Measurements from ENCODE around the gene MB.

The MB gene

GRCh38 chr22:35590634-35591295 lies 26.4 kb downstream of the MB start:
- Histone ChIP-seq H3K4me1 (ENCODE audit: control insufficient read depth, insufficient read depth, low read length, poor library complexity, severe bottlenecking) (no peaks in the 10 kb centered on the region), H3K4me3 (ENCODE audit: insufficient read depth, low read depth, low read length, poor library complexity, severe bottlenecking) (no peak overlapping the region), H3K27ac (ENCODE audit: insufficient read depth, low read length, poor library complexity, severe bottlenecking) (no peak overlapping the region), H3K36me3 (ENCODE audit: control insufficient read depth, insufficient read depth, low read length) (no peaks in the 10 kb centered on the region), H3K27me3 (replicated peaks; ENCODE audit: control insufficient read depth, insufficient read depth, low read length, poor library complexity, severe bottlenecking) (no peaks in the 10 kb centered on the region), H3K9me3 (ENCODE audit: control insufficient read depth, low read length) (no peaks in the 10 kb centered on the region)
- no peak for DNase-seq

- Histone ChIP-seq H3K27me3 (replicated peaks; ENCODE audit: control insufficient read depth, insufficient read depth, low read length, poor library complexity, severe bottlenecking) (no peaks in the 10 kb centered on the region), H3K4me1 (ENCODE audit: control insufficient read depth, insufficient read depth, low read length, poor library complexity, severe bottlenecking) (no peaks in the 10 kb centered on the region), H3K4me3 (ENCODE audit: insufficient read depth, low read depth, low read length, poor library complexity, severe bottlenecking) (no peak overlapping the region), H3K9me3 (ENCODE audit: control insufficient read depth, low read length) (no peaks in the 10 kb centered on the region), H3K36me3 (ENCODE audit: control insufficient read depth, insufficient read depth, low read length) (no peaks in the 10 kb centered on the region), H3K27ac (ENCODE audit: insufficient read depth, low read length, poor library complexity, severe bottlenecking) (no peak overlapping the region)
- DNase-seq, result no peak
Observed at GRCh38 chr22:35589756-35590093, 27.4 kb downstream of the MB start.

GRCh38 chr22:35589071-35589755 lies 27.9 kb downstream of the MB start:
- Histone ChIP-seq H3K36me3 (ENCODE audit: control insufficient read depth, insufficient read depth, low read length) (no peaks in the 10 kb centered on the region), H3K4me3 (ENCODE audit: insufficient read depth, low read depth, low read length, poor library complexity, severe bottlenecking) (no peak overlapping the region), H3K9me3 (ENCODE audit: control insufficient read depth, low read length) (no peaks in the 10 kb centered on the region), H3K4me1 (ENCODE audit: control insufficient read depth, insufficient read depth, low read length, poor library complexity, severe bottlenecking) (no peaks in the 10 kb centered on the region), H3K27me3 (replicated peaks; ENCODE audit: control insufficient read depth, insufficient read depth, low read length, poor library complexity, severe bottlenecking) (no peaks in the 10 kb centered on the region), H3K27ac (ENCODE audit: insufficient read depth, low read length, poor library complexity, severe bottlenecking) (no peak overlapping the region)
- no peak for DNase-seq

- Histone ChIP-seq H3K36me3 (ENCODE audit: control insufficient read depth, insufficient read depth, low read length) (no peaks in the 10 kb centered on the region), H3K27ac (ENCODE audit: insufficient read depth, low read length, poor library complexity, severe bottlenecking) (no peak overlapping the region), H3K27me3 (replicated peaks; ENCODE audit: control insufficient read depth, insufficient read depth, low read length, poor library complexity, severe bottlenecking) (no peaks in the 10 kb centered on the region), H3K4me3 (ENCODE audit: insufficient read depth, low read depth, low read length, poor library complexity, severe bottlenecking) (no peak overlapping the region), H3K4me1 (ENCODE audit: control insufficient read depth, insufficient read depth, low read length, poor library complexity, severe bottlenecking) (no peaks in the 10 kb centered on the region), H3K9me3 (ENCODE audit: control insufficient read depth, low read length) (no peaks in the 10 kb centered on the region)
- no peak for DNase-seq
Observed at GRCh38 chr22:35587896-35588295, 29.2 kb downstream of the MB start.

GRCh38 chr22:35587447-35587870 lies 29.7 kb downstream of the MB start:
- no peak for DNase-seq
- no peaks in the 10 kb centered on the region for H3K9me3 ChIP-seq (ENCODE audit: control insufficient read depth, low read length)
- H3K4me1 ChIP-seq (ENCODE audit: control insufficient read depth, insufficient read depth, low read length, poor library complexity, severe bottlenecking), result no peaks in the 10 kb centered on the region
- H3K36me3 ChIP-seq (ENCODE audit: control insufficient read depth, insufficient read depth, low read length), result no peaks in the 10 kb centered on the region
- no peaks in the 10 kb centered on the region for H3K27me3 ChIP-seq (replicated peaks; ENCODE audit: control insufficient read depth, insufficient read depth, low read length, poor library complexity, severe bottlenecking)
- no peak overlapping the region for H3K4me3 ChIP-seq (ENCODE audit: insufficient read depth, low read depth, low read length, poor library complexity, severe bottlenecking)
- no peak overlapping the region for H3K27ac ChIP-seq (ENCODE audit: insufficient read depth, low read length, poor library complexity, severe bottlenecking)

GRCh38 chr22:35586771-35587170 lies 30.4 kb downstream of the MB start:
- H3K4me1 ChIP-seq (ENCODE audit: control insufficient read depth, insufficient read depth, low read length, poor library complexity, severe bottlenecking), result no peaks in the 10 kb centered on the region
- H3K9me3 ChIP-seq (ENCODE audit: control insufficient read depth, low read length), result no peaks in the 10 kb centered on the region
- no peak overlapping the region for H3K27ac ChIP-seq (ENCODE audit: insufficient read depth, low read length, poor library complexity, severe bottlenecking)
- H3K27me3 ChIP-seq (replicated peaks; ENCODE audit: control insufficient read depth, insufficient read depth, low read length, poor library complexity, severe bottlenecking), result no peaks in the 10 kb centered on the region
- no peak for DNase-seq
- H3K4me3 ChIP-seq (ENCODE audit: insufficient read depth, low read depth, low read length, poor library complexity, severe bottlenecking), result no peak overlapping the region
- no peaks in the 10 kb centered on the region for H3K36me3 ChIP-seq (ENCODE audit: control insufficient read depth, insufficient read depth, low read length)

- Histone ChIP-seq H3K9me3 (ENCODE audit: control insufficient read depth, low read length) (no peaks in the 10 kb centered on the region), H3K27ac (ENCODE audit: insufficient read depth, low read length, poor library complexity, severe bottlenecking) (no peak overlapping the region), H3K4me1 (ENCODE audit: control insufficient read depth, insufficient read depth, low read length, poor library complexity, severe bottlenecking) (no peaks in the 10 kb centered on the region), H3K27me3 (replicated peaks; ENCODE audit: control insufficient read depth, insufficient read depth, low read length, poor library complexity, severe bottlenecking) (no peaks in the 10 kb centered on the region), H3K4me3 (ENCODE audit: insufficient read depth, low read depth, low read length, poor library complexity, severe bottlenecking) (no peak overlapping the region), H3K36me3 (ENCODE audit: control insufficient read depth, insufficient read depth, low read length) (no peaks in the 10 kb centered on the region)
- peak; percentile 9 to 34 (median 24) for DNase-seq
Observed at GRCh38 chr22:35582861-35583670, 34.1 kb downstream of the MB start.

- Histone ChIP-seq H3K36me3 (ENCODE audit: control insufficient read depth, insufficient read depth, low read length) (no peaks in the 10 kb centered on the region), H3K9me3 (ENCODE audit: control insufficient read depth, low read length) (no peaks in the 10 kb centered on the region), H3K4me1 (ENCODE audit: control insufficient read depth, insufficient read depth, low read length, poor library complexity, severe bottlenecking) (no peaks in the 10 kb centered on the region), H3K4me3 (ENCODE audit: insufficient read depth, low read depth, low read length, poor library complexity, severe bottlenecking) (no peak overlapping the region), H3K27ac (ENCODE audit: insufficient read depth, low read length, poor library complexity, severe bottlenecking) (no peak overlapping the region), H3K27me3 (replicated peaks; ENCODE audit: control insufficient read depth, insufficient read depth, low read length, poor library complexity, severe bottlenecking) (no peaks in the 10 kb centered on the region)
- DNase-seq, result no peak
Observed at GRCh38 chr22:35582218-35582860, 34.8 kb downstream of the MB start.

GRCh38 chr22:35581023-35581413 lies 36.1 kb downstream of the MB start:
- no peaks in the 10 kb centered on the region for H3K4me1 ChIP-seq (ENCODE audit: control insufficient read depth, insufficient read depth, low read length, poor library complexity, severe bottlenecking)
- DNase-seq, result no peak
- no peak overlapping the region for H3K27ac ChIP-seq (ENCODE audit: insufficient read depth, low read length, poor library complexity, severe bottlenecking)
- no peaks in the 10 kb centered on the region for H3K27me3 ChIP-seq (replicated peaks; ENCODE audit: control insufficient read depth, insufficient read depth, low read length, poor library complexity, severe bottlenecking)
- no peaks in the 10 kb centered on the region for H3K9me3 ChIP-seq (ENCODE audit: control insufficient read depth, low read length)
- no peaks in the 10 kb centered on the region for H3K36me3 ChIP-seq (ENCODE audit: control insufficient read depth, insufficient read depth, low read length)
- H3K4me3 ChIP-seq (ENCODE audit: insufficient read depth, low read depth, low read length, poor library complexity, severe bottlenecking), result no peak overlapping the region
